HL-60 (cell line): Measurements from ENCODE around the gene CPO.

Experiments
- POLR2AphosphoS5 ChIP-seq: IDR thresholded peaks from 2 replicates; pipeline ENCODE4 v1.6.1; 2012; ENCODE audit warnings: low read depth
- TF ChIP-seq, protein P1 (sequence below): IDR thresholded peaks from one replicate; pipeline ENCODE4 v1.5.1; 2011; ENCODE audit warnings: low read length, control low read depth, inconsistent platforms; ENCODE audit not compliant: insufficient read depth
- TF ChIP-seq, protein P2 (sequence below): IDR thresholded peaks from 2 replicates; pipeline ENCODE4 v1.6.1; 2012; ENCODE audit warnings: low read depth; ENCODE audit not compliant: insufficient replicate concordance

DNA sequence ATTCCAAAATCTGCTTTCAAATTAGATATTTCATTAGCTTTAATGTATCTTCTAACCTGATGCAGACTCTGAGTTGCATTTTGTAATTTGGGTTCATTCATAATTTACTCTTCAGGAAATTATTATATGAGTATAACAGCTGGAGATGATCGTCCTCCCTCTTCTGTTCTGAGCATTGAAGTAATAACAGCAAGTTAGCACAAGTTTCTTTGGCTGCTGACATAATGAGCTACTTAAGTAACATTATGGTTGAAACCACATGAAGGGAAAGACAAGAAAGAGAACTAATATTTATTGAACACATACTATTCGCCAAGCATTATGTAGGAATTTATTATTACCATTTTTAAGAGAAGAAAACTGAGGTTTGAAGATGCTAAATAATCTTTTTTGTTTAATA lies 75.1 kb downstream of the CPO start:
- TF ChIP-seq, protein P1, sequence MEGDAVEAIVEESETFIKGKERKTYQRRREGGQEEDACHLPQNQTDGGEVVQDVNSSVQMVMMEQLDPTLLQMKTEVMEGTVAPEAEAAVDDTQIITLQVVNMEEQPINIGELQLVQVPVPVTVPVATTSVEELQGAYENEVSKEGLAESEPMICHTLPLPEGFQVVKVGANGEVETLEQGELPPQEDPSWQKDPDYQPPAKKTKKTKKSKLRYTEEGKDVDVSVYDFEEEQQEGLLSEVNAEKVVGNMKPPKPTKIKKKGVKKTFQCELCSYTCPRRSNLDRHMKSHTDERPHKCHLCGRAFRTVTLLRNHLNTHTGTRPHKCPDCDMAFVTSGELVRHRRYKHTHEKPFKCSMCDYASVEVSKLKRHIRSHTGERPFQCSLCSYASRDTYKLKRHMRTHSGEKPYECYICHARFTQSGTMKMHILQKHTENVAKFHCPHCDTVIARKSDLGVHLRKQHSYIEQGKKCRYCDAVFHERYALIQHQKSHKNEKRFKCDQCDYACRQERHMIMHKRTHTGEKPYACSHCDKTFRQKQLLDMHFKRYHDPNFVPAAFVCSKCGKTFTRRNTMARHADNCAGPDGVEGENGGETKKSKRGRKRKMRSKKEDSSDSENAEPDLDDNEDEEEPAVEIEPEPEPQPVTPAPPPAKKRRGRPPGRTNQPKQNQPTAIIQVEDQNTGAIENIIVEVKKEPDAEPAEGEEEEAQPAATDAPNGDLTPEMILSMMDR = no peak
- TF ChIP-seq, protein P2, sequence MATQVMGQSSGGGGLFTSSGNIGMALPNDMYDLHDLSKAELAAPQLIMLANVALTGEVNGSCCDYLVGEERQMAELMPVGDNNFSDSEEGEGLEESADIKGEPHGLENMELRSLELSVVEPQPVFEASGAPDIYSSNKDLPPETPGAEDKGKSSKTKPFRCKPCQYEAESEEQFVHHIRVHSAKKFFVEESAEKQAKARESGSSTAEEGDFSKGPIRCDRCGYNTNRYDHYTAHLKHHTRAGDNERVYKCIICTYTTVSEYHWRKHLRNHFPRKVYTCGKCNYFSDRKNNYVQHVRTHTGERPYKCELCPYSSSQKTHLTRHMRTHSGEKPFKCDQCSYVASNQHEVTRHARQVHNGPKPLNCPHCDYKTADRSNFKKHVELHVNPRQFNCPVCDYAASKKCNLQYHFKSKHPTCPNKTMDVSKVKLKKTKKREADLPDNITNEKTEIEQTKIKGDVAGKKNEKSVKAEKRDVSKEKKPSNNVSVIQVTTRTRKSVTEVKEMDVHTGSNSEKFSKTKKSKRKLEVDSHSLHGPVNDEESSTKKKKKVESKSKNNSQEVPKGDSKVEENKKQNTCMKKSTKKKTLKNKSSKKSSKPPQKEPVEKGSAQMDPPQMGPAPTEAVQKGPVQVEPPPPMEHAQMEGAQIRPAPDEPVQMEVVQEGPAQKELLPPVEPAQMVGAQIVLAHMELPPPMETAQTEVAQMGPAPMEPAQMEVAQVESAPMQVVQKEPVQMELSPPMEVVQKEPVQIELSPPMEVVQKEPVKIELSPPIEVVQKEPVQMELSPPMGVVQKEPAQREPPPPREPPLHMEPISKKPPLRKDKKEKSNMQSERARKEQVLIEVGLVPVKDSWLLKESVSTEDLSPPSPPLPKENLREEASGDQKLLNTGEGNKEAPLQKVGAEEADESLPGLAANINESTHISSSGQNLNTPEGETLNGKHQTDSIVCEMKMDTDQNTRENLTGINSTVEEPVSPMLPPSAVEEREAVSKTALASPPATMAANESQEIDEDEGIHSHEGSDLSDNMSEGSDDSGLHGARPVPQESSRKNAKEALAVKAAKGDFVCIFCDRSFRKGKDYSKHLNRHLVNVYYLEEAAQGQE = no peak
- no peak for TF ChIP-seq POLR2AphosphoS5
